Measurements from ENCODE around the gene RBMS1.

Gene RBMS1

DNA sequence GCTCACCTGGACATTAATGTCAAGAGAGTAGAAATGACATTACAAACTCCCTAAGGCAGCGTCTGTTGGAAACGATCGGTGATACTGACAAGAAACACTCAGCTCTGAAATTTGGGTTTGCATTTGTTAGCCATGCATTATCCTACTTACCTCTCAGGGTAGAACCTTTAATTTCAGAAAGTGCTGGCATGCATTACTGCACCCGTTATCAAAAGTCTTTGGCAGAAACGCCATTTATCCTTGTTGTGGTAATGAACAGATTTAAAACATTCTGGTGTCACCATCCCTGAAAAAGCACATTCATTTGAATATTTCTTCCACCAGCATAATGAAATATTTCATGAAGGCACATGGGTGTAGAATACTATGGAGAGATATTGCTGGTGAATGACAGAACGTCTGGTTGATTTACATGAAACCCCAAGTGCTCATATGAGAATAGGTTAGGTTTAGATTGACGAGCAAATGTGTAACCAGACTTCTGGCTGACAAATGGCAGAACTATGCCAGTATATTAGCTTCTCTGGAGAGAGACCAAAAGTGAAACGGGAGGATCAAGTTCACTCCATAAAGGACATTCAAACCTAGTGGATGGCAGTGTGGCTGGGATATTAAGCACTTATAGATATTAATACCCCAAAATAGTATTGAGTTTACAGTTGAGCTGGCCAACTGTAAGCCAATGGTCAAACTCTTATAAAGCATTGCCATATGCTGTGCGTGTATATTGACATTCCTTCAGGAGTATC, 240.0 kb downstream of the RBMS1 start:
- Histone ChIP-seq H3K4me2 (ENCODE audit: low read depth, low read length) (no peak overlapping the region), H3F3A (ENCODE audit: insufficient read depth, low read length) (no peaks in the 10 kb centered on the region), H3K4me3 (ENCODE audit: low read length) (no peak overlapping the region), H3K27ac (ENCODE audit: low read length) (no peak overlapping the region), H3K4me1 (ENCODE audit: low read length) (no peaks in the 10 kb centered on the region), H3K9ac (ENCODE audit: low read length) (no peak overlapping the region), H3K9me3 (replicated peaks; ENCODE audit: insufficient read depth, low read length) (no peaks in the 10 kb centered on the region), H3K9me2 (replicated peaks; ENCODE audit: insufficient read depth, low read length) (no peaks in the 10 kb centered on the region), H2AFZ (ENCODE audit: low read length) (no peak overlapping the region), H3K79me2 (ENCODE audit: low read length) (no peaks in the 10 kb centered on the region), H4K20me1 (ENCODE audit: insufficient read depth, low read length) (no peaks in the 10 kb centered on the region), H3K27me3 (replicated peaks; ENCODE audit: insufficient read depth, low read length) (no peaks in the 10 kb centered on the region), H3K36me3 (replicated peaks; ENCODE audit: insufficient read depth, low read length) (no peaks in the 10 kb centered on the region)
- DNase-seq, result no peak
- TF ChIP-seq EZH2phosphoT487 (IDR thresholded peaks at IDR 0.05; ENCODE audit: low read length), result no peak
- TF ChIP-seq, protein P1, sequence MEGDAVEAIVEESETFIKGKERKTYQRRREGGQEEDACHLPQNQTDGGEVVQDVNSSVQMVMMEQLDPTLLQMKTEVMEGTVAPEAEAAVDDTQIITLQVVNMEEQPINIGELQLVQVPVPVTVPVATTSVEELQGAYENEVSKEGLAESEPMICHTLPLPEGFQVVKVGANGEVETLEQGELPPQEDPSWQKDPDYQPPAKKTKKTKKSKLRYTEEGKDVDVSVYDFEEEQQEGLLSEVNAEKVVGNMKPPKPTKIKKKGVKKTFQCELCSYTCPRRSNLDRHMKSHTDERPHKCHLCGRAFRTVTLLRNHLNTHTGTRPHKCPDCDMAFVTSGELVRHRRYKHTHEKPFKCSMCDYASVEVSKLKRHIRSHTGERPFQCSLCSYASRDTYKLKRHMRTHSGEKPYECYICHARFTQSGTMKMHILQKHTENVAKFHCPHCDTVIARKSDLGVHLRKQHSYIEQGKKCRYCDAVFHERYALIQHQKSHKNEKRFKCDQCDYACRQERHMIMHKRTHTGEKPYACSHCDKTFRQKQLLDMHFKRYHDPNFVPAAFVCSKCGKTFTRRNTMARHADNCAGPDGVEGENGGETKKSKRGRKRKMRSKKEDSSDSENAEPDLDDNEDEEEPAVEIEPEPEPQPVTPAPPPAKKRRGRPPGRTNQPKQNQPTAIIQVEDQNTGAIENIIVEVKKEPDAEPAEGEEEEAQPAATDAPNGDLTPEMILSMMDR (IDR thresholded peaks at IDR 0.05; ENCODE audit: low read length), result no peak
- TF ChIP-seq EZH2 (optimal IDR thresholded peaks at IDR 0.05; ENCODE audit: low read depth, low read length), result no peak

DNA sequence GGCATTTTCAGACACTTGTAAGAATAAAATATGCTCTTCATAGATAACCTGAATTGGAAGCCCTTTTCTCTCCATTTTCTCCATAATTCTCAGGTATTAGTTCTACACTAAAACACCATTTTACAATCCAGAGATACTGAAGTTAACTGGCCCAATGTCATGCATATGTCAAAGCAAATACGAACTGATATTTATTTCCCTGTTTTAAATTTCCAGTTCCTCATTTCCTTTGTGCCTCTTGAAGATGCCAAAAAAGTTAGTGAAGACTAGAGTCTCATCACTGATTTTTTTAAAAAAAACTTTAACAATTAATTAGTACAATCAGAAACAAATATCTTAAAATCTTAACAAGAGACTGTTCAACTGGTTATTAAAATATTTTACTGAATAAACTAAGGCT, 240.7 kb downstream of the RBMS1 start:
- Histone ChIP-seq H4K20me1 (ENCODE audit: insufficient read depth, low read length) (no peaks in the 10 kb centered on the region), H3K9ac (ENCODE audit: low read length) (no peak overlapping the region), H2AFZ (ENCODE audit: low read length) (no peak overlapping the region), H3K36me3 (replicated peaks; ENCODE audit: insufficient read depth, low read length) (no peaks in the 10 kb centered on the region), H3K9me3 (replicated peaks; ENCODE audit: insufficient read depth, low read length) (no peaks in the 10 kb centered on the region), H3K4me3 (ENCODE audit: low read length) (no peak overlapping the region), H3K27ac (ENCODE audit: low read length) (no peak overlapping the region), H3F3A (ENCODE audit: insufficient read depth, low read length) (no peaks in the 10 kb centered on the region), H3K27me3 (replicated peaks; ENCODE audit: insufficient read depth, low read length) (no peaks in the 10 kb centered on the region), H3K9me2 (replicated peaks; ENCODE audit: insufficient read depth, low read length) (no peaks in the 10 kb centered on the region), H3K4me1 (ENCODE audit: low read length) (no peaks in the 10 kb centered on the region), H3K79me2 (ENCODE audit: low read length) (no peaks in the 10 kb centered on the region), H3K4me2 (ENCODE audit: low read depth, low read length) (no peak overlapping the region)
- no peak for DNase-seq
- TF ChIP-seq, protein P1 (IDR thresholded peaks at IDR 0.05; ENCODE audit: low read length), result no peak
- TF ChIP-seq EZH2 (optimal IDR thresholded peaks at IDR 0.05; ENCODE audit: low read depth, low read length) (no peak), EZH2phosphoT487 (IDR thresholded peaks at IDR 0.05; ENCODE audit: low read length) (no peak)

DNA sequence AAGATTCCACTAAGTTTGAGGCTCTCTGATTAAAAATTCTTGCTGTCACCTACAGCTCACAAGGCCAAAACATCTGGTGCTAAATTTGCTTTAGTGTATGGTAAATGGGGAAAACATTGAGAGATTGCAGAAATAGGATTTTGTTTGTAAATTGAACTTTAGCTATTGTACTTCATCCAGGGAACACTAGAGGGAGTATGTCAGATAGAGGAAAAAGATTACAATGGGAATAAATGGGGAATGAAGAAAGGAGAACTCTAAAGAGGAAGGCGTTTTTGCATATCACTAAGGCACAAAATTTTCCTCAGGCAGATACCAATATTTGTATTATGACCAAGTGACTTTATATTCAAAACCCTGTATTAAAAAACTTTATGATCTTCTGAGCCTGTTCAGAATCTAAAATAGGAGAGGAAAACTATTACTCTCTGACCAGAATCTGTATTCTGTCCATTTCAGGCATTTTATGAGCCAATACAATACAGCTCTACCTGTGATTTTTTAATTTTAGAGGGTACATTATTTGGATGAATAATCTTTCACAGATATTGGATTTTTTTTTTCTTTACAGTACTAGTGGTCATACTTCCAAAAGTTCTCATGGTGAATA, 241.2 kb downstream of the RBMS1 start:
- Histone ChIP-seq H3K4me1 (ENCODE audit: low read length) (no peaks in the 10 kb centered on the region), H2AFZ (ENCODE audit: low read length) (no peak overlapping the region), H3K9me3 (replicated peaks; ENCODE audit: insufficient read depth, low read length) (no peaks in the 10 kb centered on the region), H3K9ac (ENCODE audit: low read length) (no peak overlapping the region), H3K27me3 (replicated peaks; ENCODE audit: insufficient read depth, low read length) (no peaks in the 10 kb centered on the region), H3K4me3 (ENCODE audit: low read length) (no peak overlapping the region), H3K9me2 (replicated peaks; ENCODE audit: insufficient read depth, low read length) (no peaks in the 10 kb centered on the region), H4K20me1 (ENCODE audit: insufficient read depth, low read length) (no peaks in the 10 kb centered on the region), H3K27ac (ENCODE audit: low read length) (no peak overlapping the region), H3K79me2 (ENCODE audit: low read length) (no peaks in the 10 kb centered on the region), H3F3A (ENCODE audit: insufficient read depth, low read length) (no peaks in the 10 kb centered on the region), H3K4me2 (ENCODE audit: low read depth, low read length) (no peak overlapping the region), H3K36me3 (replicated peaks; ENCODE audit: insufficient read depth, low read length) (no peaks in the 10 kb centered on the region)
- DNase-seq, result no peak
- no peak for TF ChIP-seq EZH2phosphoT487 (IDR thresholded peaks at IDR 0.05; ENCODE audit: low read length)
- TF ChIP-seq EZH2 (optimal IDR thresholded peaks at IDR 0.05; ENCODE audit: low read depth, low read length), result no peak
- TF ChIP-seq, protein P1 (IDR thresholded peaks at IDR 0.05; ENCODE audit: low read length), result peak; percentile 81

Measured in MM.1S (cell line).